ENCODE results near the gene SPINT4.

GRCh38 chr20:45701873-45702272 is 20.3 kb upstream of the SPINT4 start, which contains the start of gene WFDC13:
- TF ChIP-seq FOXA1 (IDR thresholded peaks at IDR 0.05) (no peak), PKNOX1 (IDR thresholded peaks at IDR 0.05) (no peak), FOXM1 (IDR thresholded peaks at IDR 0.05; ENCODE audit: borderline replicate concordance) (no peak), ZNF384 (IDR thresholded peaks at IDR 0.05) (no peak)
